T-helper 17 cell (primary cell): ENCODE measurements around the gene TOMM20L. TPM values are rescaled to one million over a fixed set of nuclear protein-coding genes. Genes with fewer than 3 reads are reported as not detected.
"Not testable (repeated sequence)": the region's sequence is repeated elsewhere in the genome, so short reads cannot be mapped to it uniquely, and the experiment has no call there.

Experiments used
- ATAC-seq: fragments of 150-1000 bp; cut with Tn5 transposase; 2 replicates; pipeline ENCODE4 v1.10.0; 2021; ENCODE audit warnings: mild to moderate bottlenecking, moderate library complexity
- DNase-seq, 3 donors: peaks; one replicate each; pipeline versions ENCODE4 v3.0.0 to v3.0.0-alpha.2; 2020 to 2021
- H3K9me3 ChIP-seq: one replicate; pipeline ENCODE4 v1.7.0; 2013; ENCODE audit warnings: low read length, mild to moderate bottlenecking; ENCODE audit not compliant: control insufficient read depth, poor library complexity, severe bottlenecking
- H3K27ac Mint-ChIP-seq: one replicate; pipeline ENCODE4 v1.8.0; 2022; ENCODE audit warnings: mild to moderate bottlenecking, moderate library complexity, mixed read lengths
- H3K27me3 Mint-ChIP-seq: one replicate; pipeline ENCODE4 v1.8.0; 2022; ENCODE audit warnings: mixed read lengths
- H3K36me3 Mint-ChIP-seq: one replicate; pipeline ENCODE4 v1.8.0; 2022; ENCODE audit warnings: low read depth, mixed read lengths
- H3K4me1 Mint-ChIP-seq: one replicate; pipeline ENCODE4 v1.8.0; 2022; ENCODE audit warnings: mild to moderate bottlenecking, mixed read lengths
- H3K4me3 Mint-ChIP-seq: one replicate; pipeline ENCODE4 v1.8.0; 2022; ENCODE audit warnings: mild to moderate bottlenecking, moderate library complexity, mixed read lengths
- total RNA-seq, 4 donors: library from RNA in 2 of 4; stranded (reverse) in 2 of 4; gene quantifications; one replicate each; pipeline ENCODE4 v1.2.3 and lab custom pipeline; 2022 to 2026

TOMM20L gene
- total RNA-seq (not detected), total RNA-seq (lab: John Stamatoyannopoulos, UW) (0.08 to 0.12 reads per million in 2 donors)

DNA sequence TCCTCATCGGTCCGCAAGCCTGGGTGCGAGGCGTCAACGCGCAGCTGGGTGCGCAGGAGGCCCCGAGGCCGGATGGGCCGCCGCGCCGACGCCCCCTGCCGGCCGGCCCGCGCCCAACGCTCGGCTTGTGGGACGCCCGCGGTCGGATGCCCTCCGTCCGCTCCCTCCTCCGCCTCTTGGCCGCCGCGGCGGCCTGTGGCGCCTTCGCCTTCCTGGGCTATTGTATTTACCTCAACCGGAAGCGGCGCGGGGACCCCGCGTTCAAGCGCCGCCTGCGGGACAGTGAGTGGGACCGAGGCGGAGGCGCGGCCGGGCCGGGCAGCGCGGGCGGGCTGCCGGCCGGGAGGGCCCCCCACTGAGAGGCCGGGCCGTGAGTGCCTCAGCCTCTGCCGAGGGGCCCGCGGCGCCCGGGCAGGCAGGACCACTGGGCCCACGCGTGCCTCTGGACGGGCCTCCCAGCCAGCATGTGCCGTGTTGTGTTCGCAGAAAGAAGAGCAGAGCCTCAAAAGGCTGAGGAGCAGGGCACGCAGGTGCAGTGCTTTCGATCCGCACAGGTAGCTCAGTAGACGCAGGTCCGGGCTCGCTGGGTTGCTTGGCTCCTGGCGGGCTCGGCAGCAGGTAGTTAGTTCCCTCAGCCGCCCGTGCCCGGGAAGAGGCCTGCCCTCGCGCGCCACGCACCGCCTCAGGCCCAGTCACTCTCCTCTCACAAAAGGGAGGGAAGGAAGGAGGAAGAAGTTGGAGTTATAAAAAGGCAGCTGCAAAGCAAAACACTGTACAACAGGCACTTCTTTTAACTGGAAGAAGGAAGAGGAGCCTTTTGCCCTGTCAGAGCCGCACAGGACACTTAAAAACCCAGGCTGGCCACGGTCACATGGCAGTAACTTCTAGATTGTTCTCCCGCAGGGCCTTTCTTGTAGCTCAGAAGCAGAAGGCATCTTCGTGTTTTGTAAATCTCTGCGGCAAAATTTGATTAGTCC lies at the start of gene TOMM20L:
Gene TOMM20L (plus strand): TSS at position 119 of the 977 bp plus-strand sequence. CDS start 28 bp downstream, at position 147.
- Mint-ChIP-seq H3K4me3 (peak within 1 kb of the TSS; percentile 87), H3K27ac (peak within 1 kb of the TSS; percentile 85), H3K27me3 (no peaks in the 10 kb centered on the region), H3K36me3 (no peaks in the 10 kb centered on the region), H3K4me1 (peaks cover 13% of the 10 kb centered on the region)
- DNase-seq (peak; percentile 61 to 69 (median 67)), ATAC-seq (peak; percentile 91)
- H3K9me3 ChIP-seq: no peaks in the 10 kb centered on the region

DNA sequence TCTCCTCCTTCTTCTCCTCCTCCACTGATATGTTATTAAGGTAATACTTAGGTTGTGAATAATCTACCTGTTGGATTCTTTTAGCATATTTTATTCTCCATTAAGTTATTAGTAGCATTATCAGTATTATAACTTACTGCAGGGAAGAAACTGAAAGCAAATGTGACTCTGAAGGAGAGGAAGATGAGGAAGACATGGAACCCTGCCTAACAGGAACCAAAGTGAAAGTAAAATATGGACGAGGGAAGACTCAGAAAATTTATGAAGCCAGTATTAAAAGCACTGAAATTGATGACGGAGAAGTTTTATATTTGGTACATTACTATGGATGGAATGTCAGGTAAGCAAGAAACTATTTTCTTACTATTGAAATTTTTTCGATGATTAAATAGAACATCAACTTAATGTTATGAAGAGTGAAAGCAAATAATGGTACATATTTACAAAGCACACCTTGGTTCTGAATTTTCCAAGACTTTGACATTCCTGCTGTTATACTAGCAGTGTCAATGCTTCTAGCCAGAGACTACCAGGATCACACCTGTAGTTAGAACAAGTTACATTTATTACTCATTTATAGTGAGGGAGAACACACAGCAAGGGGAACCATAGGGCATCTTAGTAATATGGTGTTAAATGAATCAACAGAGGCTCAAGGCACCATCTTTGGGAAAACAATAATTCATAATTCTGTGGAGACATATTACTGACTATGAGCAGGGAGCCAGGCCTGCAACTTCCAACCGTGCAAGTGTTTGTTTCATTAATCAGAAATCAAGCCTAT lies 42.0 kb upstream of the TOMM20L start:
- peak overlapping the region; percentile 84 for H3K4me3 Mint-ChIP-seq
- ATAC-seq (no peak), DNase-seq (no peak)

GRCh38 chr14:58354808-58355207 lies 40.9 kb upstream of the TOMM20L start:
- no peak for DNase-seq
- Mint-ChIP-seq H3K4me1 (peaks cover 20% of the 10 kb centered on the region), H3K27me3 (no peaks in the 10 kb centered on the region), H3K4me3 (no peak overlapping the region), H3K36me3 (peaks cover 8% of the 10 kb centered on the region), H3K27ac (peak overlapping the region; percentile 95)
- ATAC-seq: no peak
- H3K9me3 ChIP-seq: no peaks in the 10 kb centered on the region

More for the DNA sequence above, 42.0 kb upstream of the TOMM20L start:
- Mint-ChIP-seq H3K36me3 (peaks cover 8% of the 10 kb centered on the region), H3K27ac (peak overlapping the region; percentile 95), H3K4me1 (peaks cover 20% of the 10 kb centered on the region), H3K27me3 (no peaks in the 10 kb centered on the region)
- H3K9me3 ChIP-seq: no peaks in the 10 kb centered on the region

DNA sequence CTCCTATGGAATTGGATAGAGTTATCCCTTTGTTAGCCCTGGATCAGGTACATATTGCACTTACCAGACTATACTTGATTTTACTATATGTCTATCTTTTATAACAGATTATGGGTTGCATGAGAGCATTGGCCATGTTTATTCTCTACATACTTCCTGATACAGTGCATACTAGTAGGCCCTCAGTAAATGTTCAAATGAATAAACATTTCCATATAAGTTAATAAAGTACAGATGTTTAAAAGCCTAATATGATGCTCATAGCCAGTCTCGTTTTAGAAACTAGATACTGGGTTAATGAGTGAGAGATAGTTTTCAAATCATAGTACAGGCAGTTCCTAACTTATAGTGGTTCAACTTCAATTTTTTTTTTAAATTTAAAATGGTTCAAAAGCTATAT lies 39.5 kb upstream of the TOMM20L start:
- H3K27ac Mint-ChIP-seq: peak overlapping the region; percentile 95
- peaks cover 22% of the 10 kb centered on the region for H3K4me1 Mint-ChIP-seq
- H3K9me3 ChIP-seq: no peaks in the 10 kb centered on the region
- no peak overlapping the region for H3K4me3 Mint-ChIP-seq
- H3K36me3 Mint-ChIP-seq: peaks cover 6% of the 10 kb centered on the region
- no peak for ATAC-seq
- DNase-seq: no peak
- no peaks in the 10 kb centered on the region for H3K27me3 Mint-ChIP-seq

DNA sequence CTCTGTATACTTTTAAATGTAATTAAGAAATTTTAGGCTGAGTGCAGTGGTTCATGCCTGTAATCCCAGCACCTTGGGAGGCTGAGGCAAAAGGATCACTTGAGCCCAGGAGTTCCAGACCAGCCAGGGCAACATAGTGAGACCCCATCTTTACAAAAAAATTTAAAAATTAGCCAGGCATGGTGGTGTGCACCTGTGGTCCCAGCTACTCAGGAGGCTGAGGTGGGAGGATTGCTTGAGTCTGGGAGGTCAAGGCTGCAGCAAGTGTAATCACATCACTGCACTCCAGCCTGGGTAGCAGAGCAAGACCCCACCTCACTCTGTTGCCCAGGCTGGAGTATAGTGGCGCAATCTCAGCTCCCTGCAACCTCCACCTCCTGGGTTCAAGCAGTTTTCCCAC lies 33.5 kb upstream of the TOMM20L start:
- DNase-seq, H3K9me3 ChIP-seq, H3K4me1 Mint-ChIP-seq, H3K36me3 Mint-ChIP-seq, H3K27ac Mint-ChIP-seq, H3K27me3 Mint-ChIP-seq, ATAC-seq, H3K4me3 Mint-ChIP-seq: not testable (repeated sequence)

DNA sequence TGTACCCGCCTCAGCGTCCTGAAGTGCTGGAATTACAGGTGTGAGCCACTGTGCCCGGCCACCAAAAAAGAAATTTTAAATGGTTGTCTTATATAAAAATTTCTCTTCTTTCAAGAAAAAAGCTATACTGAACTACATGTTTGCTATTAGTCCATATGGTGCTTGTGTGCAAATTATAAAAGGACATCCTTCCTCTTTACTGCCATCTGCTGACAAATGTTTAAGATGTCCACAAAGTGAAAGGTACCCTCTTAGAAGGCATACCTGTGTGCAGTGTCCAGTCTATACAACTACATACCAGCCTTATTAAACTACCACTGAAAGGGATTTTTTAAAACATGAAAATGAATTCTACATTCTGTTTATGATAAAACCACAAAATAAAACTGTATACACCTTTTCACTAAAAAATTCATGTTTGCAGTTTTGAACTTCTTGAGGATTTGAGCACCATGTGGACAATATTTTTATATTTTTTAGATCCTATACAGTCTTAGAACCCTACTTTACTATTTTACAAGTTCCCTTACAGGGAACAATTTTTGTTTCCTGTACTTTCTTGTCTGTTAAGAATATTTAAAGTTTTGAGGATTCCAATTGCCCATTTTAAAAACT lies 32.8 kb upstream of the TOMM20L start:
- Mint-ChIP-seq H3K36me3 (peaks cover 9% of the 10 kb centered on the region), H3K4me1 (peaks cover 7% of the 10 kb centered on the region), H3K27ac (no peak overlapping the region), H3K27me3 (no peaks in the 10 kb centered on the region), H3K4me3 (no peak overlapping the region)
- no peaks in the 10 kb centered on the region for H3K9me3 ChIP-seq
- peak; percentile 72 for ATAC-seq
- no peak for DNase-seq

DNA sequence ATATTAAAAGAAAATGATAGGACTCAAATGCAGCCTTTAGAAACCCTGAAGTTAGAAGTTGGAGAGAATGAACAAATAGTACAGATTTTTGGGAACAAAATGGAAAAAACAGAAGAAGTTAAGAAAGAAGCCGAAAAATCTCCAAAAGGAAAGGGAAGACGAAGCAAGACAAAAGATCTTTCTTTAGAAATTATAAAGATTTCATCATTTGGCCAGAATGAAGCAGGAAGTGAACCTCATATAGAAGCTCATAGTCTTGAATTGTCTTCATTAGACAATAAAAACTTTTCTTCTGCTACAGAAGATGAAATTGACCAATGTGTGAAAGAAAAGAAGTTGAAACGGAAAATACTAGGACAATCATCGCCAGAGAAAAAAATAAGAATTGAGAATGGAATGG lies 31.4 kb upstream of the TOMM20L start:
- Mint-ChIP-seq H3K4me3 (no peak overlapping the region), H3K27ac (no peak overlapping the region), H3K27me3 (no peaks in the 10 kb centered on the region), H3K4me1 (peaks cover 7% of the 10 kb centered on the region), H3K36me3 (peaks cover 9% of the 10 kb centered on the region)
- no peak for ATAC-seq
- no peaks in the 10 kb centered on the region for H3K9me3 ChIP-seq
- DNase-seq: no peak

DNA sequence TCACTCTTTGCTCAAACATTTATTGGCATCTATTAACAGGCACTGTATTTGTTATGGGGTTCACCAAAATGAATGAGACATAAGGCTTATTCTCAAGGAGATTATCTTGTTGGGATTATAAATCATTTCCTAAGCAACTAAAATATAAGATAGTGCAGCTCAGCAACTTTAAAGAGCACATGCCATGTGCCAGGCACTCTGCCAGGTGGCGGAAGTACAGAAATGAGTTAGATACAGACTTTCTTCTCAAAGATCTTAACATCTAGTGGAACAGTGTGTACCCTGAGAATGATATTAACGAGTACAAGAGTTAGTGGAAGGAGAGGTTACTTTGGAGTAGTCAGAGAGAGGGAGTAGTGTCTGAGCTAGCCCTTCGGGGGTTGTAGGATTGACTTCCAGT lies 28.4 kb upstream of the TOMM20L start:
- no peak overlapping the region for H3K4me3 Mint-ChIP-seq
- no peaks in the 10 kb centered on the region for H3K27me3 Mint-ChIP-seq
- H3K9me3 ChIP-seq: no peaks in the 10 kb centered on the region
- no peak for DNase-seq
- H3K4me1 Mint-ChIP-seq: peaks cover 5% of the 10 kb centered on the region
- peak overlapping the region; percentile 29 for H3K27ac Mint-ChIP-seq
- peaks cover 11% of the 10 kb centered on the region for H3K36me3 Mint-ChIP-seq
- ATAC-seq: no peak

DNA sequence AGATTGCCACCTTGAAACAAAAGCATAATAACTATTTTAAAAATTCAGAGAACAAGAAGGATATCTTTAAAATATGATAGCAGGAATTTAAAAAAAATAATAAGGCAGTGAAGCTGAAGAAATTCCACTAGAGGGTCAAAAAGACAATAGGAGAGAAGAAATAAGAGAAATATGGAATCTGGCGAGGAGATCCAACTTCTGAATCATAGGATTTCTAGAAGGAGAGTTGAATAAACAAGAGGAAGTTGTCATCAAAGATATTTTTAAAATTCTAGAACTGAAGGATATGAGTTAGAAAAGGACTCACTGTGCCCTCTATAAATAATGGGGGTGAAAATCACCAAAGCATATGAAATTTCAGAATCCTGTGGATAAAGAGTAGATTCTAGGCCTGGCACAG lies 26.8 kb upstream of the TOMM20L start:
- DNase-seq (no peak), ATAC-seq (no peak)
- no peaks in the 10 kb centered on the region for H3K9me3 ChIP-seq
- H3K4me3 Mint-ChIP-seq: no peak overlapping the region
- no peak overlapping the region for H3K27ac Mint-ChIP-seq
- H3K36me3 Mint-ChIP-seq: peaks cover 11% of the 10 kb centered on the region
- H3K4me1 Mint-ChIP-seq: peaks cover 5% of the 10 kb centered on the region
- H3K27me3 Mint-ChIP-seq: no peaks in the 10 kb centered on the region

GRCh38 chr14:58376791-58377190 lies 18.9 kb upstream of the TOMM20L start:
- ATAC-seq (no peak), DNase-seq (no peak)
- Mint-ChIP-seq H3K4me3 (no peak overlapping the region), H3K36me3 (peaks cover 7% of the 10 kb centered on the region), H3K27ac (no peak overlapping the region), H3K27me3 (no peaks in the 10 kb centered on the region), H3K4me1 (peaks cover 10% of the 10 kb centered on the region)
- no peaks in the 10 kb centered on the region for H3K9me3 ChIP-seq

- no peak for ATAC-seq
- Mint-ChIP-seq H3K27ac (no peak overlapping the region), H3K36me3 (no peaks in the 10 kb centered on the region), H3K4me3 (no peak overlapping the region), H3K27me3 (no peaks in the 10 kb centered on the region), H3K4me1 (no peaks in the 10 kb centered on the region)
- no peaks in the 10 kb centered on the region for H3K9me3 ChIP-seq
- no peak for DNase-seq
Measured at GRCh38 chr14:58390830-58391229, 4.9 kb upstream of the TOMM20L start.

GRCh38 chr14:58395562-58395811 lies 243 bp upstream of the TOMM20L start:
- no peaks in the 10 kb centered on the region for H3K9me3 ChIP-seq
- Mint-ChIP-seq H3K27ac (peak overlapping the region; percentile 60), H3K36me3 (no peaks in the 10 kb centered on the region)

DNA sequence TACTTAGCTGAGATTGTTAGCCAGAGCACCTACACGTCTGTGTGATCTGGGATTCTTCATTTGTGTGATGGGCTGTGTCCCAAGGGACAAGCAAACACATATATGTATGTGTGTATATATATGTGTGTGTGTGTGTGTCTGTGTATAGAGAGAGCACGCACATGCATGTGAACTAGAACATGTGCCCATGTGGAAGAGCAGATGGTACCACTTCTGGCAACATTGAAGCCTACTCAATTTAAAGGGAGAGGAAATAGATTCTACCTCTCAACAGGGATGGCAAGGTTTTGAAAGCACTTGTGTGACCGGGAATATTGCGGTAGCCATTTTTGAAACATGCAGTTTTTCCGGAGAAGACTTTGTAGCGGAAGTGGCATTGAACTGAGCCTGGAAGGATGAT lies 1.4 kb downstream of the TOMM20L start:
- no peaks in the 10 kb centered on the region for H3K27me3 Mint-ChIP-seq
- peak overlapping the region; percentile 85 for H3K27ac Mint-ChIP-seq
- H3K36me3 Mint-ChIP-seq: no peaks in the 10 kb centered on the region
- ATAC-seq (no peak), DNase-seq (no peak)
- H3K9me3 ChIP-seq: no peaks in the 10 kb centered on the region
- H3K4me1 Mint-ChIP-seq: peaks cover 16% of the 10 kb centered on the region
- H3K4me3 Mint-ChIP-seq: peak overlapping the region; percentile 56

More at GRCh38 chr14:58395562-58395811, 243 bp upstream of the TOMM20L start:
- DNase-seq: no peak
- no peaks in the 10 kb centered on the region for H3K27me3 Mint-ChIP-seq
- H3K4me1 Mint-ChIP-seq: peaks cover 13% of the 10 kb centered on the region
- peak overlapping the region; percentile 87 for H3K4me3 Mint-ChIP-seq
- no peak for ATAC-seq
